GM12878 (cell line): ENCODE measurements around the gene ARAF. TPM values are rescaled to one million over a fixed set of nuclear protein-coding genes. Genes with fewer than 3 reads are reported as not detected.

Source experiments
- BACH1 ChIP-seq: fragments of 450-650 bp; IDR thresholded peaks from 2 replicates; pipeline ENCODE4 v1.6.1; 2017; ENCODE audit warnings: mild to moderate bottlenecking, borderline replicate concordance
- CHD2 ChIP-seq: IDR thresholded peaks from 2 replicates; pipeline ENCODE4 v1.6.1; 2011; ENCODE audit warnings: low read depth, low read length, improper control_type of control experiment, borderline replicate concordance
- CTCF ChIP-seq, 3 experiments: IDR thresholded peaks in 2 of 3; conservative IDR thresholded peaks in 1 of 3; 2 replicates each; pipeline ENCODE4 v1.5.1; 2011; ENCODE audit warnings: low read depth in 3 of 3, low read length in 3 of 3, mild to moderate bottlenecking in 3 of 3, control low read depth in 2 of 3, moderate library complexity in 2 of 3, inconsistent platforms in 1 of 3, mixed read lengths in 1 of 3; ENCODE audit not compliant: control insufficient read depth in 2 of 3, insufficient read depth in 1 of 3; ENCODE audit errors: extremely low read depth in 1 of 3
- FOS ChIP-seq: IDR thresholded peaks from 3 replicates; pipeline ENCODE4 v1.6.1; 2011; ENCODE audit warnings: borderline replicate concordance; ENCODE audit not compliant: insufficient read length; ENCODE audit errors: extremely low read depth
- HDGF ChIP-seq: fragments of 450-650 bp; IDR thresholded peaks from 2 replicates; pipeline ENCODE4 v1.6.1; 2016; ENCODE audit warnings: antibody characterized with exemption
- IKZF2 ChIP-seq, 2 experiments: fragments of 450-650 bp; IDR thresholded peaks; 2 replicates each; pipeline ENCODE4 v1.6.1; 2017; ENCODE audit warnings: mild to moderate bottlenecking in 2 of 2, moderate library complexity in 2 of 2
- NFYA ChIP-seq: IDR thresholded peaks from 2 replicates; pipeline ENCODE4 v1.6.1; 2011; ENCODE audit warnings: low read depth, mild to moderate bottlenecking, low read length, improper control_type of control experiment, borderline replicate concordance
- PAX5 ChIP-seq: IDR thresholded peaks from 2 replicates; pipeline ENCODE4 v1.6.1; 2011; ENCODE audit warnings: low read depth, low read length, borderline replicate concordance
- PML ChIP-seq: IDR thresholded peaks from 2 replicates; pipeline ENCODE4 v1.6.1; 2012; ENCODE audit warnings: low read length, inconsistent platforms
- POLR2A ChIP-seq: IDR thresholded peaks from 2 replicates; pipeline ENCODE4 v1.6.1; 2011; ENCODE audit warnings: low read depth, mild to moderate bottlenecking, low read length
- POLR2AphosphoS2 ChIP-seq: IDR thresholded peaks from 2 replicates; pipeline ENCODE4 v1.6.1; 2011; ENCODE audit warnings: low read depth, mild to moderate bottlenecking, low read length, improper control_type of control experiment, moderate library complexity
- ZNF207 ChIP-seq: fragments of 450-650 bp; IDR thresholded peaks from 2 replicates; pipeline ENCODE4 v1.6.1; 2014; ENCODE audit warnings: antibody characterized with exemption, mild to moderate bottlenecking, borderline replicate concordance
- ZNF622 ChIP-seq: fragments of 450-650 bp; IDR thresholded peaks from 2 replicates; pipeline ENCODE4 v1.6.1; 2017; ENCODE audit warnings: mild to moderate bottlenecking, inconsistent platforms
- ZNF687 ChIP-seq: fragments of 450-650 bp; IDR thresholded peaks from 2 replicates; pipeline ENCODE4 v1.6.1; 2017; ENCODE audit warnings: mild to moderate bottlenecking, moderate library complexity
- polyA plus RNA-seq, 11 experiments: library from polyadenylated mRNA; depleted of rRNA in 4 of 11; unstranded in 6 of 11; stranded (reverse) in 5 of 11; fragments of >200 nt; fragmentation: Nextera tagmentation in 4 of 11; fragmentation: Illumina TruSeq in 1 of 11; extraction: Ambion mirVana in 4 of 11; extraction: Trizol in 1 of 11; gene quantifications; 1 replicate in 1 of 11; 2 replicates in 10 of 11; pipeline versions ENCODE4 v1.2.1 to v1.2.3, GENCODE V29; 2011 to 2016; ENCODE audit warnings: inconsistent platforms in 2 of 11, missing spikeins in 2 of 11, low read depth in 1 of 11
- total RNA-seq, 4 experiments: library from RNA; depleted of rRNA in 3 of 4; stranded (reverse); fragments of >200 nt in 3 of 4; fragmentation: Illumina TruSeq in 1 of 4; extraction: Trizol in 1 of 4; gene quantifications; 2 replicates each; pipeline versions ENCODE4 v1.2.1 to v1.2.3, GENCODE V29; 2013 to 2021
- TF ChIP-seq, protein P1 (sequence below): fragments of 450-650 bp; IDR thresholded peaks from 2 replicates; pipeline ENCODE4 v1.6.1; 2016; ENCODE audit warnings: mild to moderate bottlenecking
- TF ChIP-seq, protein P2 (sequence below): fragments of 450-650 bp; formaldehyde crosslinking; IDR thresholded peaks from 2 replicates; pipeline ENCODE4 v1.5.0; 2022; ENCODE audit warnings: mild to moderate bottlenecking, missing genetic modification characterization
- TF ChIP-seq, protein P3 (sequence below): fragments of 450-650 bp; conservative IDR thresholded peaks from 2 replicates; pipeline ENCODE4 v1.6.1; 2017; ENCODE audit warnings: mild to moderate bottlenecking, moderate library complexity

Gene ARAF
- total and polyA plus RNA-seq, 10 of the 15 experiments (the other 5 are each of a cell fraction or from before 2014, with no cell fraction given) = 5.0 to 79.2 (median 39.1) TPM

DNA sequence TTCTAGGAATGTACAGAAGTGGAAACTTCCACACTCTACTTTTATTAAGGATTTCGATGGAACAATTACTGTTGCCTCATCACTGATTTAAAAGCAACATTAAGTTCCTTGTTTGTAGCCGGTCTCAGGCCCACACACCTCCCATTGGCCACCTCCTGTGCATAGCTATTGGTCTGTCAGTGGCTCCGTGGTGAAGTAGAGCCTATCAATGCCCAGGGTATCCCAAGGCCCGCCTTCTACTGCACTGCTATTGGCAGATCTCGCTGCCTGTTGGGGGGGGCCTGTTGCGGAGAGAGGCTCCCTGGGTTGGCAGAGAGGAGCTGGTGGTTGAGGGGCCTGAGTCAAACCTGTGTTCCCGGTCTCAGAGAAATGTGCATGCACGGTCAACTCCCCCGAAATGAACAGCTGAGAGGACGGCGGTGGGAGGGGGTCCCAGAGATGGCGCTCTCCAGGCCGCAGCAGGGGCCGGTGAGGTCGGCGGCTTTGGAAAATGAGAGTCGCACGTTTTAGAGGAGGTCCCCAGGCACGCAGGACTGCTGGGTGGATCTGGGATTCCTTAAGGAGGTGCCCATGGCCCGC is 4.9 kb upstream of the ARAF start (continued):
- TF ChIP-seq POLR2AphosphoS2 (peak; percentile 77; the same call in 1 of the 2 replicates), NFYA (peak; percentile 59; the same call in 1 of the 2 replicates), ZNF687 (peak; percentile 57), HDGF (no peak), IKZF2 (IDR thresholded peaks at IDR 0.05) (no peak), PAX5 (no peak), PML (peak; percentile 50; the same call in 1 of the 2 replicates), BACH1 (no peak), ZNF207 (no peak), FOS (peak; percentile 90), CHD2 (peak; percentile 92), POLR2A (peak; percentile 76), ZNF622 (no peak), CTCF (IDR thresholded peaks at IDR 0.05 in 2 of 3, conservative IDR thresholded peaks at IDR 0.05 in 1 of 3; ENCODE audit: control insufficient read depth in 2 of 3, extremely low read depth in 1 of 3, insufficient read depth in 1 of 3, low read depth in 3 of 3, low read length in 3 of 3) (no peak)
- TF ChIP-seq, protein P1, sequence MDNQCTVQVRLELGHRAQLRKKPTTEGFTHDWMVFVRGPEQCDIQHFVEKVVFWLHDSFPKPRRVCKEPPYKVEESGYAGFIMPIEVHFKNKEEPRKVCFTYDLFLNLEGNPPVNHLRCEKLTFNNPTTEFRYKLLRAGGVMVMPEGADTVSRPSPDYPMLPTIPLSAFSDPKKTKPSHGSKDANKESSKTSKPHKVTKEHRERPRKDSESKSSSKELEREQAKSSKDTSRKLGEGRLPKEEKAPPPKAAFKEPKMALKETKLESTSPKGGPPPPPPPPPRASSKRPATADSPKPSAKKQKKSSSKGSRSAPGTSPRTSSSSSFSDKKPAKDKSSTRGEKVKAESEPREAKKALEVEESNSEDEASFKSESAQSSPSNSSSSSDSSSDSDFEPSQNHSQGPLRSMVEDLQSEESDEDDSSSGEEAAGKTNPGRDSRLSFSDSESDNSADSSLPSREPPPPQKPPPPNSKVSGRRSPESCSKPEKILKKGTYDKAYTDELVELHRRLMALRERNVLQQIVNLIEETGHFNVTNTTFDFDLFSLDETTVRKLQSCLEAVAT = 0 out of 2 replicates have a peak, but pooled peaks have one; percentile 51
- TF ChIP-seq, protein P2, sequence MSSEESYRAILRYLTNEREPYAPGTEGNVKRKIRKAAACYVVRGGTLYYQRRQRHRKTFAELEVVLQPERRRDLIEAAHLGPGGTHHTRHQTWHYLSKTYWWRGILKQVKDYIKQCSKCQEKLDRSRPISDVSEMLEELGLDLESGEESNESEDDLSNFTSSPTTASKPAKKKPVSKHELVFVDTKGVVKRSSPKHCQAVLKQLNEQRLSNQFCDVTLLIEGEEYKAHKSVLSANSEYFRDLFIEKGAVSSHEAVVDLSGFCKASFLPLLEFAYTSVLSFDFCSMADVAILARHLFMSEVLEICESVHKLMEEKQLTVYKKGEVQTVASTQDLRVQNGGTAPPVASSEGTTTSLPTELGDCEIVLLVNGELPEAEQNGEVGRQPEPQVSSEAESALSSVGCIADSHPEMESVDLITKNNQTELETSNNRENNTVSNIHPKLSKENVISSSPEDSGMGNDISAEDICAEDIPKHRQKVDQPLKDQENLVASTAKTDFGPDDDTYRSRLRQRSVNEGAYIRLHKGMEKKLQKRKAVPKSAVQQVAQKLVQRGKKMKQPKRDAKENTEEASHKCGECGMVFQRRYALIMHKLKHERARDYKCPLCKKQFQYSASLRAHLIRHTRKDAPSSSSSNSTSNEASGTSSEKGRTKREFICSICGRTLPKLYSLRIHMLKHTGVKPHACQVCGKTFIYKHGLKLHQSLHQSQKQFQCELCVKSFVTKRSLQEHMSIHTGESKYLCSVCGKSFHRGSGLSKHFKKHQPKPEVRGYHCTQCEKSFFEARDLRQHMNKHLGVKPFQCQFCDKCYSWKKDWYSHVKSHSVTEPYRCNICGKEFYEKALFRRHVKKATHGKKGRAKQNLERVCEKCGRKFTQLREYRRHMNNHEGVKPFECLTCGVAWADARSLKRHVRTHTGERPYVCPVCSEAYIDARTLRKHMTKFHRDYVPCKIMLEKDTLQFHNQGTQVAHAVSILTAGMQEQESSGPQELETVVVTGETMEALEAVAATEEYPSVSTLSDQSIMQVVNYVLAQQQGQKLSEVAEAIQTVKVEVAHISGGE (CRISPR knock-in tag) = no peak
- TF ChIP-seq, protein P3, sequence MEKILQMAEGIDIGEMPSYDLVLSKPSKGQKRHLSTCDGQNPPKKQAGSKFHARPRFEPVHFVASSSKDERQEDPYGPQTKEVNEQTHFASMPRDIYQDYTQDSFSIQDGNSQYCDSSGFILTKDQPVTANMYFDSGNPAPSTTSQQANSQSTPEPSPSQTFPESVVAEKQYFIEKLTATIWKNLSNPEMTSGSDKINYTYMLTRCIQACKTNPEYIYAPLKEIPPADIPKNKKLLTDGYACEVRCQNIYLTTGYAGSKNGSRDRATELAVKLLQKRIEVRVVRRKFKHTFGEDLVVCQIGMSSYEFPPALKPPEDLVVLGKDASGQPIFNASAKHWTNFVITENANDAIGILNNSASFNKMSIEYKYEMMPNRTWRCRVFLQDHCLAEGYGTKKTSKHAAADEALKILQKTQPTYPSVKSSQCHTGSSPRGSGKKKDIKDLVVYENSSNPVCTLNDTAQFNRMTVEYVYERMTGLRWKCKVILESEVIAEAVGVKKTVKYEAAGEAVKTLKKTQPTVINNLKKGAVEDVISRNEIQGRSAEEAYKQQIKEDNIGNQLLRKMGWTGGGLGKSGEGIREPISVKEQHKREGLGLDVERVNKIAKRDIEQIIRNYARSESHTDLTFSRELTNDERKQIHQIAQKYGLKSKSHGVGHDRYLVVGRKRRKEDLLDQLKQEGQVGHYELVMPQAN = 0 out of 2 replicates have a peak, but pooled peaks have one; percentile 28
